A549 (cell line): ENCODE data around the gene PALLD. TPM values are rescaled to one million over a fixed set of nuclear protein-coding genes. Genes with fewer than 3 reads are reported as not detected.

Source experiments
- ATAC-seq, 2 experiments: fragments of 200-7000 bp in 1 of 2; fragments of >200 bp in 1 of 2; cut with Nextera tagmentation in 1 of 2; cut with Tn5 transposase in 1 of 2; 3 replicates each; pipeline versions ENCODE4 v1.8.0 to v1.9.1; 2018 to 2020; ENCODE audit warnings: mild to moderate bottlenecking in 1 of 2, moderate library complexity in 1 of 2
- CTCF ChIA-PET: fragments of 300-600 bp; sonication (Branson Sonifier 250); formaldehyde crosslinking; extraction: SDS; loops from one replicate; lab custom pipeline; 2021; ENCODE audit warnings: antibody characterized with exemption, inconsistent platforms; lab: Yijun Ruan, JAX
- POLR2A ChIA-PET: fragments of 350-600 bp; formaldehyde crosslinking; extraction: SDS; loops from one replicate; lab custom pipeline; 2021; ENCODE audit warnings: antibody characterized with exemption, inconsistent platforms; lab: Yijun Ruan, JAX
- DNase-seq, 2 experiments: peaks; one replicate each; pipeline versions ENCODE4 v3.0.0 to v3.0.0-alpha.2; 2011 to 2016; ENCODE audit warnings: low read depth in 1 of 2, low spot score in 1 of 2
- FAIRE-seq: peaks from 2 replicates; lab custom pipeline; 2011; peaks lifted over from hg19 to GRCh38; lab: Jason Lieb, UNC
- H3K27ac ChIP-seq, 2 experiments: fragments of >200 bp; sonication (Bioruptor Twin); formaldehyde crosslinking; 3 replicates each; pipeline ENCODE4 v1.5.1; 2016 to 2017
- H3K4me1 ChIP-seq: fragments of >200 bp; sonication (Bioruptor Twin); formaldehyde crosslinking; 3 replicates; pipeline ENCODE4 v1.6.1; 2016
- H3K4me2 ChIP-seq: fragments of >200 bp; sonication (Bioruptor Twin); formaldehyde crosslinking; 3 replicates; pipeline ENCODE4 v1.6.1; 2016
- H3K4me3 ChIP-seq: fragments of >200 bp; sonication (Bioruptor Twin); formaldehyde crosslinking; 3 replicates; pipeline ENCODE4 v1.5.1; 2016
- H3K9me3 ChIP-seq: fragments of >200 bp; sonication (Bioruptor Twin); formaldehyde crosslinking; 3 replicates; pipeline ENCODE4 v1.6.1; 2016
- EP300 ChIP-seq, 2 experiments: fragments of >200 bp; sonication (Bioruptor Twin); formaldehyde crosslinking; IDR thresholded peaks; 2 replicates in 1 of 2; 3 replicates in 1 of 2; pipeline ENCODE4 v1.6.1; 2016 to 2017
- FOSL2 ChIP-seq, 2 experiments: fragments of 450-650 bp in 1 of 2; fragments of >200 bp in 1 of 2; sonication (Bioruptor Twin) in 1 of 2; formaldehyde crosslinking; IDR thresholded peaks; 2 replicates each; pipeline versions ENCODE4 v1.5.0 to v1.6.1; 2016 to 2020; ENCODE audit warnings: mild to moderate bottlenecking in 1 of 2, moderate library complexity in 1 of 2
- FOXS1 ChIP-seq: fragments of 250-450 bp; sonication (Bioruptor Pico); IDR thresholded peaks from 2 replicates; pipeline ENCODE4 v1.5.0; 2020; ENCODE audit warnings: mild to moderate bottlenecking, moderate library complexity
- JUNB ChIP-seq: fragments of >200 bp; sonication (Bioruptor Twin); formaldehyde crosslinking; IDR thresholded peaks from 2 replicates; pipeline ENCODE4 v1.6.1; 2016
- KDM5A ChIP-seq: fragments of 200-600 bp; sonication (generic); IDR thresholded peaks from 2 replicates; pipeline ENCODE4 v1.6.1; 2016; ENCODE audit warnings: antibody characterized with exemption, mild to moderate bottlenecking
- RCOR1 ChIP-seq: fragments of 150-350 bp; IDR thresholded peaks from 2 replicates; pipeline ENCODE4 v1.6.1; 2014; ENCODE audit warnings: antibody characterized with exemption, low read length, low read depth
- REST ChIP-seq: fragments of 200-600 bp; sonication (generic); IDR thresholded peaks from 2 replicates; pipeline ENCODE4 v1.6.1; 2016; ENCODE audit warnings: antibody characterized with exemption, mild to moderate bottlenecking, moderate library complexity
- ZFP36 ChIP-seq: fragments of 450-650 bp; IDR thresholded peaks from 2 replicates; pipeline ENCODE4 v1.6.1; 2014; ENCODE audit warnings: borderline replicate concordance; ENCODE audit not compliant: partially characterized antibody
- WGBS: methylation state at CpG from one replicate; pipeline ENCODE4 v1.1.6; 2017; ENCODE audit errors: missing lambda C conversion rate; 5-methylcytosine and 5-hydroxymethylcytosine counted together
- polyA plus RNA-seq, 4 experiments: library from polyadenylated mRNA; depleted of rRNA in 3 of 4; stranded (reverse); fragments of >200 nt; fragmentation: RNase III in 1 of 4; extraction: RNeasy Plus Mini Kit Qiagen cat#74134 plus additional on column Dnase treatment in 1 of 4; gene quantifications; 2 replicates in 3 of 4; 3 replicates in 1 of 4; pipeline ENCODE4 v1.2.3, GENCODE V29; 2011 to 2017
- TF ChIP-seq, protein P1 (sequence below): fragments of >200 bp; sonication (Bioruptor Twin); formaldehyde crosslinking; IDR thresholded peaks from 3 replicates; pipeline ENCODE4 v1.6.1; 2016

PALLD gene
- polyA plus RNA-seq, 2 of the 4 experiments (the other 2 are of a cell fraction): 88.8 to 113 TPM

DNA sequence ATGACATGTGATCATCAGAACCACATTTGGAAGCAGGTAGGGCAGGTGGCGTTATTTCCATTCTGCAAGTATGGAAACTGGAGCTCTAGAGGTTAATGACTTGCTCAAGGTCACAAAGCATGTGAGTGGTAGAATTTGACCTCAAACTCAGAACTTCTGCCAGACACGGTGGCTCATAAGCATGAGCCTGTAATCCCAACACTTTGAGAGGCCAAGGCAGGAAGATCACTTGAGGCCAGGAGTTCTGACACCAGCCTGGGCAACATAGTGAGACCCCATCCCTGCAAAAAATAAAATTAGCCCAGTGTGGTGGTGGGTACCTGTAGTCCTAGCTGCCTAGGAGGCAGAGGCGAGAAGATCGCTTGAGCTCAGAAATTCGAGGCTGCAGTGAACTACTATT is 139.2 kb downstream of the PALLD start:
- DNase-seq: no peak
- no peak overlapping the region for H3K4me3 ChIP-seq
- FAIRE-seq: no peak
- CTCF ChIA-PET: interaction anchor here (1.0 to 9.8 kb wide), 3 partner anchors 18 to 48 kb away, joined by 3 to 88 read pairs (median 3); no protein-coding TSS in a partner anchor
- H3K4me1 ChIP-seq: peaks cover 46% of the 10 kb centered on the region
- H3K9me3 ChIP-seq: no peaks in the 10 kb centered on the region
- H3K27ac ChIP-seq: peak overlapping the region; percentile 84 to 96
- peak overlapping the region; percentile 72 for H3K4me2 ChIP-seq
- no peak for ATAC-seq
- 71% methylated on average over 4 of the region's 5 CpGs for WGBS
- TF ChIP-seq FOXS1 (CRISPR knock-in tag) (no peak), KDM5A (no peak), ZFP36 (no peak), EP300 (IDR thresholded peaks at IDR 0.05) (no peak), REST (peak; percentile 32; the same call in 1 of the 2 replicates)
- POLR2A ChIA-PET: interaction anchor here (0.7 to 1.2 kb wide), 5 partner anchors 19 to 196 kb away, joined by 3 to 4 read pairs (median 3); no protein-coding TSS in a partner anchor

DNA sequence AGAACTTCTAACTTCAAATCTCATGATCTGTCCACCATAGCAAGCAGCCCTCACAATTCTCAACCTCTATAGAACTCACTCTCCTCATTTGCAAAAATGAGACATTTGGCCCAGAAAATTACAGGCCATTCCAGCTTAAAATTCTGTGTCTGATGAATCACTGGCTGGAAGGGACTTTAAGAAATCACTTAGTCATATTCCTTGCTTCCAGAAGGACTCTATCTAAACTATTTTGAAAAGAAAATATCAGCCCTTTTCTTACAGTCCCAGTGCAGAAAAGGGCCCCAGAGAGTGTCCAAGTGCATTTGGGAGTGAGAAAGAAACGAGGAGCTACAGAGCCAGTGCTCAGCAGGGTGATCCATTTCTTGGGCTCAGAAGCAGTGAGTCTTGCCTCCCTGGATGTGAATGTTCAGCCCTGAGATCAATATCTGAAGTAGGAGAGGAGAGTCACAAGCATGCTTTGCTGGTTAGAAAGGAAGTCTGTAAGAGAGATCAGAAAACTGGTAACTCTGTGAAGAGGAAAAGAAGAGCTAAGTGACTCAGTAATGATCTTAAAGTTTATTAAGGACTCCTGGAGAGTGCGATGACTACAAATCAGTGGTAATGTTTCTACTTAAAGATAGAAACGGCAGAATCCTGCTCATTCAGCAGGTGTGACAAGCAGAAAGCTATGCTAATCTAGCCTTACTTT is 139.8 kb downstream of the PALLD start:
- 10% methylated on average over 3 of the region's 3 CpGs for WGBS
- ChIA-PET CTCF (interaction anchor here (1.3 to 9.8 kb wide), 2 partner anchors 38 to 49 kb away, joined by 3 to 88 read pairs; no protein-coding TSS in a partner anchor), POLR2A (interaction anchor here (0.7 to 1.2 kb wide), 5 partner anchors 18 to 195 kb away, joined by 3 to 4 read pairs (median 3); no protein-coding TSS in a partner anchor)
- ATAC-seq (peak; percentile 31 to 48; a peak in 4 of 6 replicates), DNase-seq (no peak), FAIRE-seq (no peak)
- H3K27ac ChIP-seq: peak overlapping the region; percentile 84 to 96
- H3K4me1 ChIP-seq: peaks cover 46% of the 10 kb centered on the region
- no peak overlapping the region for H3K4me3 ChIP-seq
- H3K9me3 ChIP-seq: no peaks in the 10 kb centered on the region
- H3K4me2 ChIP-seq: peak overlapping the region; percentile 72
- TF ChIP-seq JUNB: peak; percentile 52
- TF ChIP-seq FOSL2 (IDR thresholded peaks at IDR 0.05): 0 out of 2 replicates have a peak, but pooled peaks have one; percentile 26
- peak; percentile 65 for TF ChIP-seq FOSL2 (CRISPR knock-in tag; IDR thresholded peaks at IDR 0.05)
- TF ChIP-seq RCOR1: no peak
- TF ChIP-seq, protein P1, sequence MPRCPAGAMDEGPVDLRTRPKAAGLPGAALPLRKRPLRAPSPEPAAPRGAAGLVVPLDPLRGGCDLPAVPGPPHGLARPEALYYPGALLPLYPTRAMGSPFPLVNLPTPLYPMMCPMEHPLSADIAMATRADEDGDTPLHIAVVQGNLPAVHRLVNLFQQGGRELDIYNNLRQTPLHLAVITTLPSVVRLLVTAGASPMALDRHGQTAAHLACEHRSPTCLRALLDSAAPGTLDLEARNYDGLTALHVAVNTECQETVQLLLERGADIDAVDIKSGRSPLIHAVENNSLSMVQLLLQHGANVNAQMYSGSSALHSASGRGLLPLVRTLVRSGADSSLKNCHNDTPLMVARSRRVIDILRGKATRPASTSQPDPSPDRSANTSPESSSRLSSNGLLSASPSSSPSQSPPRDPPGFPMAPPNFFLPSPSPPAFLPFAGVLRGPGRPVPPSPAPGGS: no peak
- TF ChIP-seq REST: no peak
